HG03469 (cell line): ENCODE results near the gene C22orf23.
"Not testable (repeated sequence)": the region's sequence is repeated elsewhere in the genome, so short reads cannot be mapped to it uniquely, and the experiment has no call there.

Source experiments
- ATAC-seq: cut with Tn5 transposase; IDR thresholded peaks from one replicate; pipeline ENCODE4 v1.9.1; 2021; ENCODE audit warnings: mild to moderate bottlenecking, moderate library complexity, moderate number of reproducible peaks; ENCODE audit not compliant: unreplicated experiment

Gene C22orf23

DNA sequence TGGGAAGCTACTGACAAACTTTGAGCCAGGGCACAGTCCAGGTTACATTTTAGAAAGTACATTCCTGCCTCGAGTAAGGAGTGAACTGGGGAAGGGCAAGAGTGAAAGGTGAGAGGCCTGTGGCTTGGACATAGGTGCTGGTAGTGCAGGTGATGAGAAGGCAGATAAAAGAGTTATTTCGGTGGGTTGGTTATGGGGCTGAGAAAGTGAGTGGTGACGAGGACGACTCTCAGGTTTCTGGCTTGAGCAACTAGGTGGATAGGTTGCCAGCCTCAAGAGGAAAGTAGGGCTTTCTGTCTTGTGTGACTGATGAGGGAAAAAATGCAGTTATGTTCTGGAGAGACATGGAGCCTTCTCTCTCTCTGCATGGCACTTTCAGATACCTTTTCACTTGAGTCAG, 3.8 kb upstream of the C22orf23 start:
- no peak for ATAC-seq

DNA sequence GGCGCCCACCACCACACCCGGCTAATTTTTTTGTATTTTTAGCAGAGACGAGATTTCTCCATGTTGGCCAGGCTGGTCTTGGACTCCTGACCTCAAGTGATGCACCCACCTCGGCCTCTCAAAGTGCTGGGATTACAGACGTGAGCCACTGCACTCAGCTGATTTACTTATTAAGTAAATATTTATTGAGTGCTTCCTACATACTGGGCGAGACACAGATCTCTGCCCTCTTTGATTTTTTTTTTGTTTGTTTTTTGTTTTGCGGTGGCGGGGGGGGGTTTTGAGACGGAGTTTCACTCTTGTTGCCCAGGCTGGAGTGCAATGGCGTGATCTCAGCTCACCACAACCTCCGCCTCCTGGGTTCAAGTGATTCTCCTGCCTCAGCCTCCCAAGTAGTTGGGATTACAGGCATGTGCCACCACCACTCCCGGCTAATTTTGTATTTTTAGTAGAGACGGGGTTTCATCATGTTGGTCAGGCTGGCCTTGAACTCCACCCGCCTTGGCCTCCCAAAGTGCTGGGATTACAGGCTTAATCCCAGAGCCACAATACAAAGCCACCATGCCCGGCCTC, 2.5 kb upstream of the C22orf23 start:
- ATAC-seq: not testable (repeated sequence)

- no peak for ATAC-seq
These were observed 1.3 kb upstream of the C22orf23 start for GRCh38 chr22:37954686-37955085.

GRCh38 chr22:37953062-37953436, 352 bp downstream of the C22orf23 start:
- no peak for ATAC-seq

- not testable (repeated sequence) for ATAC-seq
These were observed 772 bp downstream of the C22orf23 start for GRCh38 chr22:37952629-37953028.

DNA sequence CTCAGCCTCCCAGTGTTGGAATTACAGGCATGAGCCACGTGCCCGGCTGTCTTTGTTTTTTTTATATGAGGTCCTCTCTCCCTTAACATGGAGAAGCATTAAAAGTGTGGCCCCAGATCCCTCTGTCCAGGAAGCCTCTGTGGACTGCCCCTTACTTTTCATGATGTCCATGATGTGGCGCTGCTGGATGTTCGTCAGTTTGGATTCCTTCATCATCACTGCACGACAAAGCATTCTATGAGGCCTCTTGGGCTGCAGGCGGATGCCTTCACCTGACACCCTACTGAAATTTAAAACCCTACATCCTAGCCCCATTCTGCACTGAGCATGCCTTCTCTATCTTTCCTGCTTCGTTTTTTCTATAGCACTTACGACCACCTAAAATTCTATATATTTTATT, 2.1 kb downstream of the C22orf23 start:
- ATAC-seq: no peak

DNA sequence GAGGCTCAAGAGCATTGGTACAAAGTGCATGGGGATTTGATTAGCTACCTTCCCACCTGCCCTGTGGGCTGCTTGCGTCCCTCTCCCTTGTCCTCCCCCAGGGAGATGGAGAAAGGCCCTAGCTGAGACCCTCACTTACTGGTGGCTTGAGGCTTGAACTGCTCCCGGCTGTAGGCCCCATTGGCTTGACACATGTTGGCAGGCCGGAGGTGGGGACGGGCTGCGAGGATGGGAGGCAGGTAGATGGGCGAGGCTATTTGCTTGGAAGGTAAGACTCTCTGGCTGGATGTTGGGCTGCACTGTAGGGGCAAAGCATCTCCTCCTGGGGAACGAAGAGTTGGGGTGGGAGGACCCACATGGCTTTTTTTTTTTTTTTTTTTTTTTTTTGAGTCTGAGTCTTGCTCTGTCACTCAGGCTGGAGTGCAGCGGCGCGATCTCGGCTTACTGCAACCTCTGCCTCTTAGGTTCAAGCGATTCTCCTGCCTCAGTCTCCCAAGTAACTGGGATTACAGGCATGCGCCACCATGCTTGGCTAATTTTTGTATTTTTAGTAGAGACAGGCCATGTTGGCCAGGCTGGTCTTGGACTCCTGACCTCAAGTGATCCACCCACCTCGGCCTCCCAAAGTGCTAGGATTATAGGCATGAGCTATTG, 6.1 kb downstream of the C22orf23 start:
- ATAC-seq: not testable (repeated sequence)

DNA sequence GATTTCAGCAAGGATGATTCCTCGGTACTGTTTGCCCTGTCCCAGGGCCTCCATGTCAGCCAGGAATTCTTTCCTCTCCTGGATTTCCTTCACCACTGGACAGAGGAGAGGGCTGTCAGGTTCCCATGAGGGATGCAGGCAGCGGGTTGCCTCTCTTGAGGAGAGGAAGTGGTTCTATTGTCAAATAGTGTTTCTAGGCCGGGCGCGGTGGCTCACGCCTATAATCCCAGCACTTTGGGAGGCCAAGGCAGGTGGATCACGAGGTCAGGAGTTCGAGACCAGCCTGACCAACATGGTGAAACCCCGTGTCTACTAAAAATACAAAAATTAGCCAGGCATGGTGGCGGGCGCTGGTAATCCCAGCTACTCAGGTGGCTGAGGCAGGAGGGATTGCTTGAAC, 9.0 kb downstream of the C22orf23 start:
- not testable (repeated sequence) for ATAC-seq

DNA sequence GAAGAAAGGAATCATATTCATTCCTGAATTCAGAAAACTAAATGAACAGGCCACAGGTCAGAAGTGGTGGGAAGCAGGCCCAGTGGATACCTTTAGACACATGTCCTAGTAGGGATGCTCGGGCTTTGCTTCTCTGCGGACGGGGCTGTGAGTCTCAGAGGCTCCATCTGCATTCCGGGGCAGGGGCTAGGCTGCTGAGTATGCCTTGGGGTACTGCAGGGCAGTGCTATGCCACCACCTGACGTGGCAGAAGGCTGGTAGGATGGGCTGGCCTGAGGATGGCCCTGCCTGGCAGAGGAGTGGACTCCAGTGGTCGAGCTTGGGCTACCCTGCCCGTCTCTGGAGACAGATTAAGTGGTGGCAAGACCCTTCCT, 9.6 kb downstream of the C22orf23 start:
- ATAC-seq: no peak

DNA sequence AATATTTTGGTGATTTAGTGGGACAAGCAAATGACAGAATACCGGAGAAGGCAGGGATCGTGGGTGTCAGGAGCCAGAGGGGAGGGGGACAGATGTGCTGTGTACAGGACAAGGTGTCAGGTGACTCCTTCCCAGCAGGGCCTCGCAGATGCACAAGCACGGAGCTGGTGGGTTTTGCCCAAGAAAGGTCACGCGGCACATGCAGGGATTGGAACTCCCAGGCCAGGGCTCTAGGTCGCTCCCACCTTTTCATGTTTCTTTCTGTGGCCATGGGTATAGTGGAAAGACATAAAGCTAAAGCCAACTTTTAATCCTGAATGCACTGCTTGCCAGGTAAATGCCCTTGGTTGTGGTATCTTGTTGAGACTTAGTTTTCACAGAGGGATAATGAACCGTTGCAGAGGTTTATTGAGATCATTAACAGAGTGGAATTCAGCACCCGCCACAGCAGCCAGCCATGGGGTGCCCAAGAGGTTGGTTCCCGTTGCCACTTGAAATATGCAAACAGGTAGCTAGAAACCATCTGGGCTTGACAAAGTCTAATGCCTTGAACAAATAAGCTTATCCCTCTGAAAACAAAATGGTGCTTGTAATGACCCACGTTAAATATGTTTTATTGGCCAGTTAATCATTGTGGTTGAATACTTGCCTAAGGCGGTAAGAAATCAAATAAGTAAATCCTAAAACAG, 10.1 kb downstream of the C22orf23 start:
- ATAC-seq: no peak

DNA sequence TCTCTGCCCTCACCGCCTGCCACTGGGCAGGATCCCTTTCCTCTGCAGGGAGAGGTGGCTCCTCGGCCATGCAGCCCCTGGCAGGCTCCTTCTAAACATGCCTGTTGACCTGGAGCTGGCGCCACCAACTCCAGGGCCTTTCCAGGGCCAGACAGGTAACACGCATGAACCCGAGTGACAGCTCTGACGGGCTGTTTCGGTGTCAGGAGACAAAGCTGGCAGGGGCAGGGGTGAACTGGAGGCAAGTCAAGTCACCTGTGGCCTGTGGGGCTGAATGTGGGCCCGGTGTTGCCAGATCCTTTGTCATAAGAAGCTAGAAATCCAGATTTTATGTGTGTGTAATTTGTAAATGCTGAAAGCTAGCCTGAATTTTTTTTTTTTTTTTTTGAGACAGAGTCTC, 11.3 kb downstream of the C22orf23 start:
- no peak for ATAC-seq

DNA sequence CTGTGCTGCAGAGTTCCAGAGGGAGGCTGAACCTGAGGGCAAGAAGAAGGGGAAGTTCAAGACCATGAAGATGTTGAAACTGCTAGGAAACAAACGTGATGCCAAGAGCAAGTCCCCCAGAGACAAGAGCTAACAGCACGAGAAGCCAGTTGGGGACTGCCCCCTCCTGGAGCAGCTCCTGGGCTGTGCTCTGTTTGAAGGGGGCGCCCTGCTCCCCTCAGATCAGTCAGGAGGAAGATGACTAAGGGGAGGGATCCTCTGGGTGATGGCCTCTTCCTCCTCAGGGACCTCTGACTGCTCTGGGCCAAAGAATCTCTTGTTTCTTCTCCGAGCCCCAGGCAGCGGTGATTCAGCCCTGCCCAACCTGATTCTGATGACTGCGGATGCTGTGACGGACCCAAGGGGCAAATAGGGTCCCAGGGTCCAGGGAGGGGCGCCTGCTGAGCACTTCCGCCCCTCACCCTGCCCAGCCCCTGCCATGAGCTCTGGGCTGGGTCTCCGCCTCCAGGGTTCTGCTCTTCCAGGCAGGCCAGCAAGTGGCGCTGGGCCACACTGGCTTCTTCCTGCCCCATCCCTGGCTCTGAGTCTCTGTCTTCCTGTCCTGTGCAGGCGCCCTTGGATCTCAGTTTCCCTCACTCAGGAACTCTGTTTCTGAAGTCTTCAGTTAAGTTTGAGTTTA, 12.6 kb downstream of the C22orf23 start:
- ATAC-seq: no peak

GRCh38 chr22:37933711-37934376, 19.6 kb downstream of the C22orf23 start:
- ATAC-seq: peak; percentile 70

GRCh38 chr22:37932821-37933578, 20.4 kb downstream of the C22orf23 start:
- no peak for ATAC-seq

DNA sequence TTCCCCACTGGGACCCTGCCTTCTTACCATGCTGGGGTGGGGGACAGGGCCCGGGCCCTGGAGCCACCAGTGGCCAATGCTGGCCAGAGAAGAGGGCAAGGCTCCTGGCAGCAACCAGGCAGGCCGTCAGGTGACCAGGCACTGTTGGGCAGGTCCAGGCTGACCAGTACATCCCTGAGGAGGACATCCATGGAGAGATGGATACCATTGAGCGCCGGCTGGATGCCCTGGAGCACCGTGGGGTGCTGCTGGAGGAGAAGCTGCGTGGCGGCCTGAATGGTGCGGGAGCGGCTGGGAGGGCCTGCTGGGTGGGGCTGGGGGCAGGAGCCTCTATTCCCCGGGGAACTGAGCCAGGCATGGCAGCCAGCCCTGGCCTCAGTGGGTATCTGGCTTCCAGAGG, 21.0 kb downstream of the C22orf23 start:
- no peak for ATAC-seq

- ATAC-seq: no peak
These were observed 21.5 kb downstream of the C22orf23 start for GRCh38 chr22:37931893-37932389.

- ATAC-seq: no peak
These were observed 22.4 kb downstream of the C22orf23 start for GRCh38 chr22:37930952-37931440.

DNA sequence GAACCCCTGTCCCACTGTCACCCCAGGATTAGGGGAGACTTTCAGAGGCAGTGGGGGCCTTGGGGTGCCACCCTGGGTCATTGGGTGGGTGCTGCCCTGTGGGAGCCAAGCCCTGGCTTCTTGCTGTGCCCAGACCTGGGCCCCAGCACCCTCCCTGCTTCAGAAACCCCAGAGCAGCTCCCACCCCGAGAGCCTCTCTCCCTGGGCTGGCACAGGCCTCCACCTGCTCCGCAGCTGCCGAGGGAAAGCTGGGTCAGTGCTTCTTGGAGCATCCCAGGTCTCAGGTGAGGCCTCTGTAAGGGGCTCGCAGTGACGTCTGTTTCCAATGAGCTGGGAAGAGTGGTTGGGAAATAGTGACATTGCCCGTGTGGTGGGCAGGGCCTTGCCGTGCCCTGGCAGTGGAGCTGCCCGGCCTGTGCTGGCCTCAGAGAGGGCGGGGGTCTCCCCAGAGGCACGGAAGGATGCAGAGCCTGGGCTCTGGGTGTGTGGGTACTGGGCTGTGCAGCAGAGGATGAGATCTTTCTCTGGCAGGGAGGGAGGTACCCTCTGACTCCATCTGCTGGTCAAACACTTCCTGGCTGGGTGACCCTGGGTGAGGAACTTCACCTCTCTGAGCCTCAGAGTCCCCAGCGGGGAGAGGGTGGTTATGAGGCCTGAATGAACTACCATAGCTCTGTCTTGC, 23.0 kb downstream of the C22orf23 start:
- no peak for ATAC-seq

DNA sequence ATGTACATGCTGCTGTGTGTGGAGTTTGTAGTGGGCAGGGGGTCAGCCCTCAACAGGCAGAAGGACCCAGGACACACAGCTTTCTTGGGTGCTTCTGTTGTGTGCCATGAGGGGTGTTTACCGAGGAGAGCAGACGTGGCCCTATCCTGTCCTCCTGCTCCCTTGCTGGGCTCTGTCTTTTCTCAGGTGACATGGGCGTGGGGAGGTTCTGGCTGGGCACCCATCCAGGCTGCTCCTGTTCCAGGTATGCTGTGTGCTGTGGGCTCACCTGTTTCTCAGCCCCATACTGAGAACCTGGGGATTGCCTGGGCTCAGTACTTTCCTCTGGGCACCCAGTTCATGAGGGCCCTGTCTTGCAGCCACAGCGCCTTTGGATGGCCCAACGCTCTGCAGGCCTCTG, 24.0 kb downstream of the C22orf23 start:
- no peak for ATAC-seq

DNA sequence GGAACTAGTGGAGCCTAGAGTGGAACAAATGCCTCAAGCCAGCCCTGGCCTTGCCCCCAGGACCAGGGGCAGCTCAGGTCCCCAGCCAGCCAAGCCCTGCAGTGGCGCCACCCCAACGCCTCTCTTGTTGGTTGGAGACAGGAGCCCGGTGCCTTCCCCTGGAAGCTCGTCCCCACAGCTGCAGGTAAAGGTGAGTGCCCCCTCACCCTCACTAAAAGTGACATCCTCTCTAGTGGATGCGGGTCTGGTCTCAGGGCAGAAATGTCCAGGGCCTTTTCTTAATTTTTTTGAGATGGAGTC, 25.8 kb downstream of the C22orf23 start:
- ATAC-seq: no peak
